ENCODE measurements around the gene XCR1.
"Not testable (repeated sequence)": the region's sequence is repeated elsewhere in the genome, so short reads cannot be mapped to it uniquely, and the experiment has no call there.

Gene XCR1

DNA sequence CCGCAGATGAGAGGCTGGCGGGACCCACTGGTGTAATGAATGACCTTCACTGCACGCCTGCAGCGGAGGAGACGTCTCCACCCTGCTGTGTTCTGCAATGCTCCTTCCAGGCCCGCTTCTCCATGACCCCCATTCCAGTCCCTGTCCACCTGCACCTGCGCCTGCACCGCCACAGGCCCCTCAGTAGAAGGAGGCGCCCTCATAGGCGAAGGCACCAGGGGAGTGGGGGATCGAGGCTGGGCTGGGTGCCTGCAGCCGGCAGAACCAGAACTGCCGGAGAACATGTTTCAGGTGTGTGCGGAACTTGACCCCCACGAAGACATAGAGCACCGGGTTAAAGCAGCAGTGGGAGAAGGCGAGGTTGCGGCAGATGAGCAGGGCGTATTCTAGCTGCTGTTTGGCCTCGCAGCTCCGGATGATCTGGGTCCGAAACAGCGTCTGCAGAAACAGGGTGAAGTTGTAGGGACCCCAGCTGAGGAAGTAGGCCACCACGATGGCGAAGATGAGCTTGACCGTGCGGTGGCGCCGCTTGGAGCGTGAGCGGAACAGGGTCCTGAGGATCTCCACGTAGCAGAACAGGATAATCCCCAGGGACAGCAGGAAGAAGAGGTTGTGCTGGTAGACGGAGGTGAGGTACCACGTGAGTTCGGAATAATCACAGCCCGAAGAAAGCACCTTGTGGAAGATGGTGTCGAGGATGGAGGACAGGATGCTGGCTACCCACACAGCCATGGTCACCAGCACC is 6.3 kb downstream of the XCR1 start:
- Histone ChIP-seq H3K9me3 (ENCODE audit: control insufficient read depth, low read depth, low read length) (no peaks in the 10 kb centered on the region), H3K27ac (ENCODE audit: low read length) (no peak overlapping the region), H3K9ac (ENCODE audit: low read length) (no peak overlapping the region), H3K4me3 (ENCODE audit: low read length) (no peak overlapping the region), H3K27me3 (ENCODE audit: control insufficient read depth, insufficient read depth, low read length) (no peaks in the 10 kb centered on the region), H3K4me1 (ENCODE audit: control insufficient read depth, low read depth, low read length) (no peaks in the 10 kb centered on the region), H3K36me3 (ENCODE audit: control insufficient read depth, low read depth, low read length) (no peaks in the 10 kb centered on the region)

DNA sequence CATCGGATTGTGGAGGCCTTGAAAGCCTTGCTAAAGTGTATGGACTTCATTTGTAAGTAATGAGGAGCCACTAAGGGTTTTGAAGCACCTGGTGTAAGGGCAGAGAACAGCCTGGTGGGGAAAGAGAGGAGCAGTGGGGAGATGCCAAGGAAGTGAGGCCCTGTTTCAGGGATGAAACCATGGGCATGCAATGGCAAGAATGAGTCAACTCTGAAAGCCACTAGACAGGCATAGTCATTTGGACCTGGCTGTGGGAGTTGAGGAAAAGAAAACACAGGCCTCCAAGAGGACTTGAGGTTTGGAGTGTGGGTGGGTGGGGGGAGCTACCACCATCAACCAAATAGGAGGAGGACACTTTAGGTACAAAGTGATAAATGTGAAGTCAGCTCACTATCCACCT is 7.6 kb downstream of the XCR1 start:
- Histone ChIP-seq H3K9ac (ENCODE audit: low read length) (no peak overlapping the region), H3K4me3 (ENCODE audit: low read length) (no peak overlapping the region), H3K9me3 (ENCODE audit: control insufficient read depth, low read depth, low read length) (no peaks in the 10 kb centered on the region), H3K36me3 (ENCODE audit: control insufficient read depth, low read depth, low read length) (no peaks in the 10 kb centered on the region), H3K4me1 (ENCODE audit: control insufficient read depth, low read depth, low read length) (no peaks in the 10 kb centered on the region), H3K27ac (ENCODE audit: low read length) (no peak overlapping the region), H3K27me3 (ENCODE audit: control insufficient read depth, insufficient read depth, low read length) (no peaks in the 10 kb centered on the region)

DNA sequence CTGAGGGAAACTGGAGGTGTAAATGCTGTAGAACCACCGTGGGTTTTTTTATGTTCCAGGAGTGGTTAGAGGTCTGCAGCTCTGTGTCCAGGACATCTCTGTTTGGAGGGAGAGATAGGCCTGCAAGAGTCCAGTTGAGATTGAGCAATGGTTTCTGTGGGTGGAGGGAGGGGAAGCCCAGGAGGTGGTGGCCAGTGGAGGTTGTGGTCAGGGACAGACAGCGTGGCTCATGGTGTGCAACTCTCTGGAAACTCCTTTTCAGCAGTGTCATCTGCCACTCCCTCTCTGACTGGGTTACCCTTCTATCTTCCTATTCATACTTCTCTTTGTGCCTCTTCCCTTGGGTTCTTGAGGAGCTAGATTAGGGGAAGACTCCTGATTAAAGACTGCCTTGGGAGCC is 9.6 kb downstream of the XCR1 start:
- no peaks in the 10 kb centered on the region for H3K27me3 ChIP-seq (ENCODE audit: control insufficient read depth, insufficient read depth, low read length)
- H3K4me3 ChIP-seq (ENCODE audit: low read length) = no peak overlapping the region
- no peaks in the 10 kb centered on the region for H3K36me3 ChIP-seq (ENCODE audit: control insufficient read depth, low read depth, low read length)

DNA sequence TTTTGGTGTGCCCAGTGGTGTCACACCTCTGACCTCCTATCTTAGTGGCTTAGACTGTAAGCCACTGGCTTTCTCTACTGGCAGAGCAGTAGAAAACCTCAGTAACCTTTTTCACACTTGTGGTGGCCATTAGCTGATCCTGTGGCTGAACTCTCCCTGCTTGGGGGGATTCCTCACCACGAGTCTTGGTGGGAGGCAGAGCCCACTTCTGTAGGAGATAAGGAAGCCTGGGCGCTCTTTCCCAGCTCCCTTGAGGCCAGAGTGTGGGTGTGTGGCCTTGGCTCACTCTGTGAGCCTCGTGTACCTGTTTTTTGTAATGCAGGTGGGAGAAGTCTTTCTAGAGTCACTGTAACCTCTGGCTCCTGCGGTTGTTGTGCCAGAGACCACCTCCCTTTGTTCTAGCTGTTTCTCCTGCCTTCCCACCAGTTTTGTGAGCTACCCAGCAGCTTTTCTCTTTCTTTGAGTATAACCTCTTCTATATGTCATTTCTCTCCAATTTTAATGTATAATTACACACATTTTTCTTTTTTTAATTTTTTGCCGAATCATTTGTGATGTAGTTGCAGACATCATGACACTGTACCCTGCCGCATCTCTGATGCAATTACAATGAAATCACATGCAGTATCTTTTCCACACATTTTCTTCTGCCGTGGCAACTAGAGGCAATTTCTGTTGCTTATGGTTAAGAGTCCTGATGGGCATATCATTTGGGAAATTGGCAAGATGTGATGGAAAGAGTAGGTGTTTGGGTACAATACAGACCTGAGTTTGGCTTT is 13.8 kb downstream of the XCR1 start:
- Histone ChIP-seq H3K9me3 (ENCODE audit: control insufficient read depth, low read depth, low read length) (no peaks in the 10 kb centered on the region), H3K9ac (ENCODE audit: low read length) (no peak overlapping the region), H3K4me3 (ENCODE audit: low read length) (no peak overlapping the region), H3K36me3 (ENCODE audit: control insufficient read depth, low read depth, low read length) (no peaks in the 10 kb centered on the region), H3K27ac (ENCODE audit: low read length) (no peak overlapping the region), H3K27me3 (ENCODE audit: control insufficient read depth, insufficient read depth, low read length) (no peaks in the 10 kb centered on the region), H3K4me1 (ENCODE audit: control insufficient read depth, low read depth, low read length) (no peaks in the 10 kb centered on the region)

More for the DNA sequence above, 9.6 kb downstream of the XCR1 start:
- no peak overlapping the region for H3K9ac ChIP-seq (ENCODE audit: low read length)
- H3K9me3 ChIP-seq (ENCODE audit: control insufficient read depth, low read depth, low read length) = no peaks in the 10 kb centered on the region
- H3K27ac ChIP-seq (ENCODE audit: low read length) = no peak overlapping the region
- no peaks in the 10 kb centered on the region for H3K4me1 ChIP-seq (ENCODE audit: control insufficient read depth, low read depth, low read length)

DNA sequence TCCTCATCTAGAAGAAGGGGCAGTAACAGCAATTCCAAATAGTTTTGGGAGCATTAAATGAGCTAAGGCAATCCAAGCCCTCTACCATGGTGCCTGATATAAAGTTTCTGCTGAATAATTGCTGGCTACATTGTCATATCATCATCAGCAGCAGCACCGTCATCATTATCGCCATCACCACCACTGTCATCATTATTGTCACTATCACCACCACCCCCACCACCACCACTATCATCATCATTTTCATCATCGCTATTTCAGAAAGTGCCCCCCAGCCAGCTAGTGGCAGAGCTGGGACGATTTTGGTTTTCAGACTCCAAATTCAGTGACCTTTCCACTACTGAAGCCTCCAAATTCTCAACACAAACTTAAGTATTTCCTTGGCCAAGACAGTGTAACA is 15.0 kb downstream of the XCR1 start:
- Histone ChIP-seq H3K9me3 (ENCODE audit: control insufficient read depth, low read depth, low read length) (no peaks in the 10 kb centered on the region), H3K9ac (ENCODE audit: low read length) (no peak overlapping the region), H3K4me3 (ENCODE audit: low read length) (no peak overlapping the region)

DNA sequence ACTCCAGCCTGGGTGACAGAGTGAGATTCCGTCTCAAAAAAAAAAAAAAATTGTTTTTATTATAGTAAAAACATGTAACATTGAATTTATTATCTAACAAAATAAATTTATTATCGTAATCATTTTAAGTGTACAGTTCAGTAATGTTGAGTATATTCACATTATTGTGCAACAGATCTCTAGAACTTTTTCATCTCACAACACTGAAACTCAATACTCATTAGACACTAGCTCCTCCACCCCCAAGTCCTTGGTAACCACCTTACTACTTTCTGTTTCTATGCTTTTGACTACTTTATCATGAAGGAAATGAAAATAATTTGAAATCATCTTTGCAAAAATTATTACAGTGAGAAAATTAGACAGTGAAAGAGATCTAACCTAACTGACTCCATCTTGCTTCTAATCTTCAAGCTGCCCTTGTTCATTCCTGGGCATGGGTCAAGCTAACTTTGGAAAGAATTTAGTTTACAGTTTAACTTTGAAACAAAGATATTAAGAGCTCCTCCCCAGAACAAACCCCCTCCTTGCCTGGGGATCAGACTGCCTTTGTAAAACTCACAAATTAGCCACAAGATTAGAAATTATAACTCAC is 16.7 kb downstream of the XCR1 start:
- Histone ChIP-seq H3K9me3 (ENCODE audit: control insufficient read depth, low read depth, low read length) (no peaks in the 10 kb centered on the region), H3K4me1 (ENCODE audit: control insufficient read depth, low read depth, low read length) (no peaks in the 10 kb centered on the region), H3K27me3 (ENCODE audit: control insufficient read depth, insufficient read depth, low read length) (no peaks in the 10 kb centered on the region), H3K27ac (ENCODE audit: low read length) (no peak overlapping the region), H3K4me3 (ENCODE audit: low read length) (no peak overlapping the region), H3K9ac (ENCODE audit: low read length) (no peak overlapping the region), H3K36me3 (ENCODE audit: control insufficient read depth, low read depth, low read length) (no peaks in the 10 kb centered on the region)

More for the DNA sequence above, 15.0 kb downstream of the XCR1 start:
- no peaks in the 10 kb centered on the region for H3K27me3 ChIP-seq (ENCODE audit: control insufficient read depth, insufficient read depth, low read length)
- no peaks in the 10 kb centered on the region for H3K4me1 ChIP-seq (ENCODE audit: control insufficient read depth, low read depth, low read length)
- no peaks in the 10 kb centered on the region for H3K36me3 ChIP-seq (ENCODE audit: control insufficient read depth, low read depth, low read length)
- H3K27ac ChIP-seq (ENCODE audit: low read length) = no peak overlapping the region

DNA sequence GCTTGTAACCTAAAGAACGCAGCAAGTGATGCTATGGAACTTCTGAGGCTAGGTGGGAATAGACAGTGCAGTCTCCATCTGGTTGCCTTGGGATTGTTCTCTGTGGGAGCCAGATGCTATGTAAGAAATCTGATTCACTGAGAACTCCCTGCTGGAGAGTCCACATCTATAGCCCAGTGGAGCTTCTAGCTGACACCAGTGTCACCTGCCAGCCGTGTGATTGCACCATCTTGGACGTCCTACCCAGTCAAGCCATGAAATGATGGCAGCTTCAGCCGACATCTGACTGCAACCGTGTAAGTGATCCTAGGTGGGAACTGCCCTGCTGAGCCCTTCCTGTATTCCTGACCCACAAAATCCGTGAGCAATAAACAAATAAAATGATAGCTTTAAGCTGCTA is 19.2 kb downstream of the XCR1 start:
- H3K4me3 ChIP-seq (ENCODE audit: low read length) = no peak overlapping the region
- no peaks in the 10 kb centered on the region for H3K9me3 ChIP-seq (ENCODE audit: control insufficient read depth, low read depth, low read length)
- no peaks in the 10 kb centered on the region for H3K36me3 ChIP-seq (ENCODE audit: control insufficient read depth, low read depth, low read length)
- H3K27me3 ChIP-seq (ENCODE audit: control insufficient read depth, insufficient read depth, low read length) = no peaks in the 10 kb centered on the region
- no peaks in the 10 kb centered on the region for H3K4me1 ChIP-seq (ENCODE audit: control insufficient read depth, low read depth, low read length)
- no peak overlapping the region for H3K27ac ChIP-seq (ENCODE audit: low read length)
- H3K9ac ChIP-seq (ENCODE audit: low read length) = no peak overlapping the region

DNA sequence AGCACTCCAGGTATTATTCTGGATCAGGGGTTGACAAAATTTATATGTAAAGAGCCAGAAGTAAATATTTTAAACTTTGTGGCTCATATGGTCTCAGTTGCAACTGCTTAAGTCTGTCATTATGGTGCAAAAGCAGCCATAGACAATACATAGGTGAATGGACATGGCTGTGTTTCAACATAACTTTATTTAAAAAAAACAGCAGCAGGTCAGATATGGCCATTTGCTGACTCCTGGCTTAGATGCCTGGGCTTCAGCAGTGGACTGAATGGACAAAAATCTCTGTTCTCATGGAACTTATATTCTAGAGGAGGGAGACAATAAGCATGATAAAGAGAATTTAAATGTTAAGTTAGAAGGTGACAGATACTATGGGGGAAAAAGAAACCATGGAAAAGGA is 20.0 kb downstream of the XCR1 start:
- H3K4me1 ChIP-seq (ENCODE audit: control insufficient read depth, low read depth, low read length) = no peaks in the 10 kb centered on the region
- H3K9me3 ChIP-seq (ENCODE audit: control insufficient read depth, low read depth, low read length) = no peaks in the 10 kb centered on the region
- no peak overlapping the region for H3K9ac ChIP-seq (ENCODE audit: low read length)
- H3K36me3 ChIP-seq (ENCODE audit: control insufficient read depth, low read depth, low read length) = no peaks in the 10 kb centered on the region
- H3K27ac ChIP-seq (ENCODE audit: low read length) = no peak overlapping the region
- no peak overlapping the region for H3K4me3 ChIP-seq (ENCODE audit: low read length)
- no peaks in the 10 kb centered on the region for H3K27me3 ChIP-seq (ENCODE audit: control insufficient read depth, insufficient read depth, low read length)

DNA sequence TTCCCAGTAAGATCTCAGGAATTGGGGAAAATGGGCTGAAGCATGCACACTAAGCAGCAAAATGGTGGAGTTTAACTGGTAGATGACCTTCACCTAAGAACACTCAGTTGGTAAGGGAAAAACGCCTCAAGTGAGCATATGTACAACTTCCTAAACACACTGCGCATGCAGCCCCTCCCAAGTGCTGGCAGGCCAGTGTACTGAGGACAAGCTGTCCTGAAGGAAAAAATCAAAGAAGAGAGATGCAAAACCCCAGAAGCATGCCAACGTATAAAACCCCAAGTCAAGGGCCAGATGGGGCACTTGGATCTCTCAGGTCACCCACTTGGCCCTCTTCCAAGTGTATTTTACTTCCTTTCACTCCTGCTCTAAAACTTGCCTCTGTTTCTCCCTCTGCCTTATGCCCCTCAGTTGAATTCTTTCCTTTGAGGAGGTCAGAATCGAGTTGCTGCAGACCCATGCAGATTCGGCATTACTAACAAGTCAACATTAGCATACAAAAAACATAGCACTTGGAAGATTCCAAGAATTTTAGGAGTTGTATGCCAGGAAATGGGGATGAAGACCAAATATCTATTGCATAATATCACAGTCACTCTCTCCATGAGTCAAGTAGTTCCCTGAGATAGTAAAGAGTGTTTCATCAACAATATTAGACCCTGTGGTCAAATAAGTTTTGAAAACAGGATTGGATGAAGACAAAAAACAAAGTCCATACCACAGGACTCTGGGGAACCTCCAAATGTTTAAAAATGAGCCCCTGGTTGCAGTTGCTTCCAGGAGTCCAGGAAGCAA is 20.8 kb downstream of the XCR1 start:
- Histone ChIP-seq H3K4me3 (ENCODE audit: low read length) (no peak overlapping the region), H3K36me3 (ENCODE audit: control insufficient read depth, low read depth, low read length) (no peaks in the 10 kb centered on the region), H3K9ac (ENCODE audit: low read length) (no peak overlapping the region), H3K4me1 (ENCODE audit: control insufficient read depth, low read depth, low read length) (no peaks in the 10 kb centered on the region), H3K27ac (ENCODE audit: low read length) (no peak overlapping the region), H3K9me3 (ENCODE audit: control insufficient read depth, low read depth, low read length) (no peaks in the 10 kb centered on the region), H3K27me3 (ENCODE audit: control insufficient read depth, insufficient read depth, low read length) (no peaks in the 10 kb centered on the region)

DNA sequence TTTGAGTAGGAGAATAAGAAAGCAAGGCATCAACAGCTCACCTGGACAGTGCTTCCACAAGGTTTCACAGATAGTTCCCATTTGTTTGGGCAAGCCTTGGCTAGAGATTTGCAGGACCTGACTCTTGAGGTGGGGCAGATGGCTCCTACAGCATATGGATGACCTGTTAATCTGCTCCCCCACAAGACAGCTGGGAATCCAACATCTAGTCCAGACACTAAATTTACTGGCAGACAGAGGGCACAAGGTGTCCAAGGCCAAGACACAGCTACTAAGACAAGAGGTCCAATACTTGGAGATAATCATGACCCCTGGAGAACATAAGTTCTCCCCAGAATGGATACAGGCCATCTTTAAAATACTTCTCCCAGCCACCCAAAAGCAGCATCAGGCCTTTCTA is 23.6 kb downstream of the XCR1 start:
- H3K27ac ChIP-seq (ENCODE audit: low read length); H3K4me1 ChIP-seq (ENCODE audit: control insufficient read depth, low read depth, low read length); H3K9ac ChIP-seq (ENCODE audit: low read length); H3K4me3 ChIP-seq (ENCODE audit: low read length); H3K9me3 ChIP-seq (ENCODE audit: control insufficient read depth, low read depth, low read length); H3K27me3 ChIP-seq (ENCODE audit: control insufficient read depth, insufficient read depth, low read length); H3K36me3 ChIP-seq (ENCODE audit: control insufficient read depth, low read depth, low read length): not testable (repeated sequence)

DNA sequence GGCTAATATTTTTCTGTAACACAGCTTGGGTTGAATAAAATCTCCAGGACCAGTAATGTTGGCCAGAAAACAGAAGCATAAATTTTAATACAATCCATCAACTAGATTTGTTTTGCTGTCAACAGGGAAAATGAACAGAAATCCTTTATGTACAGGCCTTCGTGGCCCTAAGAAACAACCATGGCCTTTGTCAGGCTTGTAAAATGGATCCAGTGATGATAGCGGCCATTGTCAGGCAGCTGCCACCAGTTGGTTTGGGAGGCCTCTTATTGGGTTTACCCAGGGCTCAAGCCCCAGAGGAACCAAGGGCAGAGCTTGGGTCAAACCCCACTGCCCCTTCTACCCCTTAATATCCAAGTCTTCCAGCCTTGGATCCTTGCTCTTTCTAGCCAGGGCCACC is 26.1 kb downstream of the XCR1 start:
- no peak overlapping the region for H3K4me3 ChIP-seq (ENCODE audit: low read length)
- H3K9ac ChIP-seq (ENCODE audit: low read length) = no peak overlapping the region
- no peaks in the 10 kb centered on the region for H3K9me3 ChIP-seq (ENCODE audit: control insufficient read depth, low read depth, low read length)
- H3K27me3 ChIP-seq (ENCODE audit: control insufficient read depth, insufficient read depth, low read length) = peaks cover 6% of the 10 kb centered on the region
- peaks cover under 1% of the 10 kb centered on the region for H3K4me1 ChIP-seq (ENCODE audit: control insufficient read depth, low read depth, low read length)
- no peaks in the 10 kb centered on the region for H3K36me3 ChIP-seq (ENCODE audit: control insufficient read depth, low read depth, low read length)
- no peak overlapping the region for H3K27ac ChIP-seq (ENCODE audit: low read length)

Data from iPS-18a (cell line).